SK-N-SH treated with all-trans-retinoic acid at 6 μM for 48 hours (cell line): Measurements from ENCODE around the gene METRNL.

ENCODE experiments used
- ATAC-seq: fragments of 200-7000 bp; cut with Tn5 transposase; 3 replicates; pipeline ENCODE4 v1.9.1; 2020; ENCODE audit warnings: mild to moderate bottlenecking, moderate library complexity
- ARNTL ChIP-seq: fragments of 450-650 bp; formaldehyde crosslinking; IDR thresholded peaks from 2 replicates; pipeline ENCODE4 v1.5.0; 2020; ENCODE audit warnings: low read depth, mild to moderate bottlenecking, moderate library complexity, borderline replicate concordance
- CSDC2 ChIP-seq: fragments of 250-450 bp; sonication (Bioruptor Pico); IDR thresholded peaks from 2 replicates; pipeline ENCODE4 v1.5.0; 2020; ENCODE audit warnings: mild to moderate bottlenecking, moderate library complexity
- ESRRG ChIP-seq: fragments of 250-450 bp; sonication (Bioruptor Pico); IDR thresholded peaks from 2 replicates; pipeline ENCODE4 v1.6.1; 2021; ENCODE audit warnings: mild to moderate bottlenecking
- GLIS3 ChIP-seq: fragments of 250-450 bp; sonication (Bioruptor Pico); IDR thresholded peaks from 2 replicates; pipeline ENCODE4 v1.5.0; 2020; ENCODE audit warnings: mild to moderate bottlenecking, moderate library complexity
- ISL1 ChIP-seq: fragments of 250-450 bp; sonication (Bioruptor Pico); IDR thresholded peaks from 2 replicates; pipeline ENCODE4 v2.1.2; 2022; ENCODE audit warnings: mild to moderate bottlenecking, moderate library complexity
- PPARA ChIP-seq: fragments of 250-450 bp; sonication (Bioruptor Pico); IDR thresholded peaks from 2 replicates; pipeline ENCODE4 v1.5.0; 2020; ENCODE audit warnings: mild to moderate bottlenecking, borderline replicate concordance
- RARB ChIP-seq: fragments of 250-450 bp; sonication (Bioruptor Pico); IDR thresholded peaks from 2 replicates; pipeline ENCODE4 v1.8.0; 2021; ENCODE audit warnings: mild to moderate bottlenecking, moderate library complexity
- SNAI2 ChIP-seq: fragments of 250-450 bp; sonication (Bioruptor Pico); IDR thresholded peaks from 2 replicates; pipeline ENCODE4 v1.5.0; 2020; ENCODE audit warnings: mild to moderate bottlenecking, moderate library complexity
- TCF4 ChIP-seq: fragments of 250-450 bp; sonication (Bioruptor Pico); IDR thresholded peaks from 2 replicates; pipeline ENCODE4 v1.8.0; 2021; ENCODE audit warnings: mild to moderate bottlenecking, moderate library complexity, borderline replicate concordance
- TOX ChIP-seq: fragments of 250-450 bp; sonication (Bioruptor Pico); IDR thresholded peaks from 2 replicates; pipeline ENCODE4 v1.8.0; 2021; ENCODE audit warnings: mild to moderate bottlenecking, moderate library complexity, borderline replicate concordance
- ZC3H10 ChIP-seq: fragments of 250-450 bp; sonication (Bioruptor Pico); IDR thresholded peaks from 2 replicates; pipeline ENCODE4 v1.5.1; 2021; ENCODE audit warnings: mild to moderate bottlenecking, moderate library complexity
- ZFP3 ChIP-seq: fragments of 250-450 bp; sonication (Bioruptor Pico); IDR thresholded peaks from 2 replicates; pipeline ENCODE4 v1.5.0; 2020; ENCODE audit warnings: mild to moderate bottlenecking, moderate library complexity
- ZFP30 ChIP-seq: fragments of 450-650 bp; formaldehyde crosslinking; IDR thresholded peaks from 2 replicates; pipeline ENCODE4 v1.5.0; 2022; ENCODE audit warnings: mild to moderate bottlenecking, moderate library complexity
- ZNF565 ChIP-seq: fragments of 450-650 bp; formaldehyde crosslinking; conservative IDR thresholded peaks from 2 replicates; pipeline ENCODE4 v1.5.0; 2020; ENCODE audit warnings: low read depth, mild to moderate bottlenecking, moderate library complexity
- ZNF70 ChIP-seq: fragments of 450-650 bp; formaldehyde crosslinking; IDR thresholded peaks from 2 replicates; pipeline ENCODE4 v1.5.0; 2020; ENCODE audit warnings: mild to moderate bottlenecking, moderate library complexity
- ZNF8 ChIP-seq: fragments of 450-650 bp; formaldehyde crosslinking; IDR thresholded peaks from 2 replicates; pipeline ENCODE4 v1.5.0; 2020; ENCODE audit warnings: mild to moderate bottlenecking, moderate library complexity
- TF ChIP-seq, protein P1 (sequence below): fragments of 250-450 bp; sonication (Bioruptor Pico); IDR thresholded peaks from 2 replicates; pipeline ENCODE4 v1.5.1; 2021; ENCODE audit warnings: mild to moderate bottlenecking, moderate library complexity
- TF ChIP-seq, protein P2 (sequence below): fragments of 250-450 bp; sonication (Bioruptor Pico); IDR thresholded peaks from 2 replicates; pipeline ENCODE4 v1.5.0; 2020; ENCODE audit warnings: mild to moderate bottlenecking, moderate library complexity
- TF ChIP-seq, protein P3 (sequence below): fragments of 250-450 bp; sonication (Bioruptor Pico); IDR thresholded peaks from 2 replicates; pipeline ENCODE4 v1.5.1; 2020; ENCODE audit warnings: low read depth, mild to moderate bottlenecking, moderate library complexity
- TF ChIP-seq, protein P4 (sequence below): fragments of 250-450 bp; sonication (Bioruptor Pico); IDR thresholded peaks from 2 replicates; pipeline ENCODE4 v1.8.0; 2020; ENCODE audit warnings: mild to moderate bottlenecking, moderate library complexity, borderline replicate concordance
- TF ChIP-seq, protein P5 (sequence below): fragments of 250-450 bp; sonication (Bioruptor Pico); IDR thresholded peaks from 2 replicates; pipeline ENCODE4 v1.8.0; 2021; ENCODE audit warnings: low read depth, mild to moderate bottlenecking, moderate library complexity, borderline replicate concordance

Gene METRNL

DNA sequence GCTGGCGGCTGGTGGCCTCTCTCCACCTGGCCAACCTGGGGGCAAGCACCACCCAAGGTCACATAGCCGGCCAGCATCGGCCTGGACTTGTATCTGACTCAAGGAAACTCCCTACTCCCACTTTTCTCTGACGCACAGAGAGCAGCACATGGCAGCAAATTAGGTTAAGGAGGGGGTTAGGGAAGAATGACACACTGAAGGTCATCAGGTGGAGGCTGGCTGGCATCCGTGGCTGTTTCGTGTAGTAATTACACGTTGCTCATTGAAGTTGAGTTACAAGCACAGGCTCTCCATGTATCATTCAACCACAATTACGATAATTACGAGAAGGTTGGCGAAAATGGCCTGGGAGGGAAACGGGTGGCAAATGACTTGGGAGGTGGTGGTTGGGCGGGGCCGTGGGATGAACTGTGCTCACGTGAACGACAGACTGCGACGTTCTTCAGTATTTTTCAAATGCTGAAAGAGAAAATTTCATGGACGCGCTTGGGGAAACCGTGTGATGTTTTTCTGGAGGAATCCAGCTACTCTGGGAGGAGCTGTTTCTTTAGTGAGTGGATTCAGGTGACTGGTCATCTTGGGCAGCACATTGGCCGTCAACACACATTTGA is 4.0 kb upstream of the METRNL start (continued):
- TF ChIP-seq, protein P1, sequence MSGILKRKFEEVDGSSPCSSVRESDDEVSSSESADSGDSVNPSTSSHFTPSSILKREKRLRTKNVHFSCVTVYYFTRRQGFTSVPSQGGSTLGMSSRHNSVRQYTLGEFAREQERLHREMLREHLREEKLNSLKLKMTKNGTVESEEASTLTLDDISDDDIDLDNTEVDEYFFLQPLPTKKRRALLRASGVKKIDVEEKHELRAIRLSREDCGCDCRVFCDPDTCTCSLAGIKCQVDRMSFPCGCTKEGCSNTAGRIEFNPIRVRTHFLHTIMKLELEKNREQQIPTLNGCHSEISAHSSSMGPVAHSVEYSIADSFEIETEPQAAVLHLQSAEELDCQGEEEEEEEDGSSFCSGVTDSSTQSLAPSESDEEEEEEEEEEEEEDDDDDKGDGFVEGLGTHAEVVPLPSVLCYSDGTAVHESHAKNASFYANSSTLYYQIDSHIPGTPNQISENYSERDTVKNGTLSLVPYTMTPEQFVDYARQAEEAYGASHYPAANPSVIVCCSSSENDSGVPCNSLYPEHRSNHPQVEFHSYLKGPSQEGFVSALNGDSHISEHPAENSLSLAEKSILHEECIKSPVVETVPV (CRISPR knock-in tag), result no peak
- no peak for TF ChIP-seq CSDC2 (CRISPR knock-in tag)
- TF ChIP-seq ISL1 (CRISPR knock-in tag), result no peak
- no peak for TF ChIP-seq ZNF70 (CRISPR knock-in tag)
- TF ChIP-seq ARNTL (CRISPR knock-in tag), result no peak
- TF ChIP-seq SNAI2 (CRISPR knock-in tag), result no peak
- TF ChIP-seq, all 23 proteins: peak for 0

DNA sequence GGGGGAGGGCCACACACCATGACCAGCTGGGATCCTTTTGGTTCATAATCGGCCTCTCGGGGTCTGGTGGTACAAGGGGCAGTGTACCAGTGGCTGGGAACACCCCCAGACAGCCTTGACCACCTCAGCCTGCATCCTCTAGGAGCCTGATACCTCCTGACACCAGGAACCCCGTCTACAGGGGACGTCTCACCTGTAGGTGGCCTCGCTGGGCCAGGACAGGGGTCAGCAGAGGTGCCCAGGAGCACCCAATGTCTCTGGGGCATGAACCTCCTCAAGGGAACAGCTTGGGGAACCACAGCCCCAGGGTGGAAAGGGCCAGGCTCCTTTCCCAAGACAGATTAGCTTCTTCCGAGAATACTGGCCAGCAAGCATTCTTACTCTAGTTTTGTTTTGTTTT is 2.5 kb upstream of the METRNL start:
- ATAC-seq, result peak; percentile 38
- TF ChIP-seq RARB (CRISPR knock-in tag) (no peak), ZFP3 (CRISPR knock-in tag) (no peak), ESRRG (CRISPR knock-in tag) (no peak), ARNTL (CRISPR knock-in tag) (no peak), ZFP30 (CRISPR knock-in tag) (no peak), ZNF70 (CRISPR knock-in tag) (no peak), ZNF8 (CRISPR knock-in tag) (no peak), ISL1 (CRISPR knock-in tag) (no peak), GLIS3 (CRISPR knock-in tag) (no peak), TOX (CRISPR knock-in tag) (no peak), ZNF565 (no peak), SNAI2 (CRISPR knock-in tag) (no peak), PPARA (CRISPR knock-in tag) (no peak), CSDC2 (CRISPR knock-in tag) (no peak), TCF4 (CRISPR knock-in tag) (no peak)
- TF ChIP-seq, protein P1 (CRISPR knock-in tag), result no peak
- TF ChIP-seq, protein P2, sequence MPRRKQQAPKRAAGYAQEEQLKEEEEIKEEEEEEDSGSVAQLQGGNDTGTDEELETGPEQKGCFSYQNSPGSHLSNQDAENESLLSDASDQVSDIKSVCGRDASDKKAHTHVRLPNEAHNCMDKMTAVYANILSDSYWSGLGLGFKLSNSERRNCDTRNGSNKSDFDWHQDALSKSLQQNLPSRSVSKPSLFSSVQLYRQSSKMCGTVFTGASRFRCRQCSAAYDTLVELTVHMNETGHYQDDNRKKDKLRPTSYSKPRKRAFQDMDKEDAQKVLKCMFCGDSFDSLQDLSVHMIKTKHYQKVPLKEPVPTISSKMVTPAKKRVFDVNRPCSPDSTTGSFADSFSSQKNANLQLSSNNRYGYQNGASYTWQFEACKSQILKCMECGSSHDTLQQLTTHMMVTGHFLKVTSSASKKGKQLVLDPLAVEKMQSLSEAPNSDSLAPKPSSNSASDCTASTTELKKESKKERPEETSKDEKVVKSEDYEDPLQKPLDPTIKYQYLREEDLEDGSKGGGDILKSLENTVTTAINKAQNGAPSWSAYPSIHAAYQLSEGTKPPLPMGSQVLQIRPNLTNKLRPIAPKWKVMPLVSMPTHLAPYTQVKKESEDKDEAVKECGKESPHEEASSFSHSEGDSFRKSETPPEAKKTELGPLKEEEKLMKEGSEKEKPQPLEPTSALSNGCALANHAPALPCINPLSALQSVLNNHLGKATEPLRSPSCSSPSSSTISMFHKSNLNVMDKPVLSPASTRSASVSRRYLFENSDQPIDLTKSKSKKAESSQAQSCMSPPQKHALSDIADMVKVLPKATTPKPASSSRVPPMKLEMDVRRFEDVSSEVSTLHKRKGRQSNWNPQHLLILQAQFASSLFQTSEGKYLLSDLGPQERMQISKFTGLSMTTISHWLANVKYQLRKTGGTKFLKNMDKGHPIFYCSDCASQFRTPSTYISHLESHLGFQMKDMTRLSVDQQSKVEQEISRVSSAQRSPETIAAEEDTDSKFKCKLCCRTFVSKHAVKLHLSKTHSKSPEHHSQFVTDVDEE (CRISPR knock-in tag), result no peak
- TF ChIP-seq, protein P3, sequence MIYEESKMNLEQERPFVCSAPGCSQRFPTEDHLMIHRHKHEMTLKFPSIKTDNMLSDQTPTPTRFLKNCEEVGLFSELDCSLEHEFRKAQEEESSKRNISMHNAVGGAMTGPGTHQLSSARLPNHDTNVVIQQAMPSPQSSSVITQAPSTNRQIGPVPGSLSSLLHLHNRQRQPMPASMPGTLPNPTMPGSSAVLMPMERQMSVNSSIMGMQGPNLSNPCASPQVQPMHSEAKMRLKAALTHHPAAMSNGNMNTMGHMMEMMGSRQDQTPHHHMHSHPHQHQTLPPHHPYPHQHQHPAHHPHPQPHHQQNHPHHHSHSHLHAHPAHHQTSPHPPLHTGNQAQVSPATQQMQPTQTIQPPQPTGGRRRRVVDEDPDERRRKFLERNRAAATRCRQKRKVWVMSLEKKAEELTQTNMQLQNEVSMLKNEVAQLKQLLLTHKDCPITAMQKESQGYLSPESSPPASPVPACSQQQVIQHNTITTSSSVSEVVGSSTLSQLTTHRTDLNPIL (CRISPR knock-in tag), result no peak
- TF ChIP-seq, protein P4, sequence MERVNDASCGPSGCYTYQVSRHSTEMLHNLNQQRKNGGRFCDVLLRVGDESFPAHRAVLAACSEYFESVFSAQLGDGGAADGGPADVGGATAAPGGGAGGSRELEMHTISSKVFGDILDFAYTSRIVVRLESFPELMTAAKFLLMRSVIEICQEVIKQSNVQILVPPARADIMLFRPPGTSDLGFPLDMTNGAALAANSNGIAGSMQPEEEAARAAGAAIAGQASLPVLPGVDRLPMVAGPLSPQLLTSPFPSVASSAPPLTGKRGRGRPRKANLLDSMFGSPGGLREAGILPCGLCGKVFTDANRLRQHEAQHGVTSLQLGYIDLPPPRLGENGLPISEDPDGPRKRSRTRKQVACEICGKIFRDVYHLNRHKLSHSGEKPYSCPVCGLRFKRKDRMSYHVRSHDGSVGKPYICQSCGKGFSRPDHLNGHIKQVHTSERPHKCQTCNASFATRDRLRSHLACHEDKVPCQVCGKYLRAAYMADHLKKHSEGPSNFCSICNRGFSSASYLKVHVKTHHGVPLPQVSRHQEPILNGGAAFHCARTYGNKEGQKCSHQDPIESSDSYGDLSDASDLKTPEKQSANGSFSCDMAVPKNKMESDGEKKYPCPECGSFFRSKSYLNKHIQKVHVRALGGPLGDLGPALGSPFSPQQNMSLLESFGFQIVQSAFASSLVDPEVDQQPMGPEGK (CRISPR knock-in tag), result no peak
- TF ChIP-seq, all 23 proteins: peak for 0

DNA sequence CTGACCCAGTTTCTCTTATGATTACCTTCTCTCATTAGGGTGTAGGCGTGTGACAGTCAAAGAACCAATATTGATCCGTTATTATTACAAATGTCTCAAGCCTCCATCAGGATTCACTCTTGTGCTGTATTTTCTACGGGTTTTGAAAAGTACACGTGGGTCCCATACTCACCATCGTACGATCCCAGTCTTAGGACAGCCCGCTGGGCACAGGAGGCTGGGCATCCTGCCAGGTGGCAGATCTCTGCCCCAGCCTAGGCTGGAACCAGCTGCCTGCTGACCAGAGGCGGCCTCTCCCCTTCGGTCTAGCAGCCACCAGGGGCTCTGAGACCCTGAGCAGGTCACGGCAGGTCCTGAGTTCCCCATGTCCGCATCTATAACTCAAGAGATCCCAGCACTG is 2.0 kb upstream of the METRNL start:
- no peak for TF ChIP-seq RARB (CRISPR knock-in tag)
- TF ChIP-seq, protein P5, sequence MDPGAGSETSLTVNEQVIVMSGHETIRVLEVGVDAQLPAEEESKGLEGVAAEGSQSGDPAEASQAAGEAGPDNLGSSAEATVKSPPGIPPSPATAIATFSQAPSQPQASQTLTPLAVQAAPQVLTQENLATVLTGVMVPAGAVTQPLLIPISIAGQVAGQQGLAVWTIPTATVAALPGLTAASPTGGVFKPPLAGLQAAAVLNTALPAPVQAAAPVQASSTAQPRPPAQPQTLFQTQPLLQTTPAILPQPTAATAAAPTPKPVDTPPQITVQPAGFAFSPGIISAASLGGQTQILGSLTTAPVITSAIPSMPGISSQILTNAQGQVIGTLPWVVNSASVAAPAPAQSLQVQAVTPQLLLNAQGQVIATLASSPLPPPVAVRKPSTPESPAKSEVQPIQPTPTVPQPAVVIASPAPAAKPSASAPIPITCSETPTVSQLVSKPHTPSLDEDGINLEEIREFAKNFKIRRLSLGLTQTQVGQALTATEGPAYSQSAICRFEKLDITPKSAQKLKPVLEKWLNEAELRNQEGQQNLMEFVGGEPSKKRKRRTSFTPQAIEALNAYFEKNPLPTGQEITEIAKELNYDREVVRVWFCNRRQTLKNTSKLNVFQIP (CRISPR knock-in tag), result no peak
- no peak for TF ChIP-seq ZFP3 (CRISPR knock-in tag)
- TF ChIP-seq PPARA (CRISPR knock-in tag), result no peak
- no peak for TF ChIP-seq ISL1 (CRISPR knock-in tag)
- TF ChIP-seq ZC3H10, result no peak
- TF ChIP-seq, all 23 proteins: peak for 0
- peak; percentile 10 for ATAC-seq
